Measurements from ENCODE around the gene PPP2R2D. TPM values are rescaled to one million over a fixed set of nuclear protein-coding genes. Genes with fewer than 3 reads are reported as not detected.

PPP2R2D gene
- total RNA-seq, 1 donor from 2014 or later = 30.0 TPM

DNA sequence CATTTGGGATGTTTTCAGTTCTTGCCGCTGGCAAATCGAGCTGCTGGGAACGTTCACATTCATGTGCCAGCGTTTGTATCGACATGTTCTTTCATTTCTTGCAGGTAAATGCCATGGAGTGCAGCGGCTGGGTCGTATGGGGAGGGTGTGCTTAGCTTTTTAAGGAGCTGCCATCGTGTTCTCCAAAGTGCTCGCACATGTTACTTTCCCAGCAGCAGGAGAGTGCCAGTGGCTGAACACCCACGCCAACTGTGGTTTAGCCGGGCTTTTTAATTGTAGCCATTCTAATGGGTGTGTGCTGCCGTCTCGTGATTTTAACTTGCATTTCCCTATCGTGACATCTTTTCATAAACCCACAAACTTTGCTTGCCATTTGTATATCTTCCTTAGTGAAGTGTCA, 92.5 kb downstream of the PPP2R2D start:
- intact Hi-C loops (cut with DNase I) = no loop called here
- TF ChIP-seq, protein P1, sequence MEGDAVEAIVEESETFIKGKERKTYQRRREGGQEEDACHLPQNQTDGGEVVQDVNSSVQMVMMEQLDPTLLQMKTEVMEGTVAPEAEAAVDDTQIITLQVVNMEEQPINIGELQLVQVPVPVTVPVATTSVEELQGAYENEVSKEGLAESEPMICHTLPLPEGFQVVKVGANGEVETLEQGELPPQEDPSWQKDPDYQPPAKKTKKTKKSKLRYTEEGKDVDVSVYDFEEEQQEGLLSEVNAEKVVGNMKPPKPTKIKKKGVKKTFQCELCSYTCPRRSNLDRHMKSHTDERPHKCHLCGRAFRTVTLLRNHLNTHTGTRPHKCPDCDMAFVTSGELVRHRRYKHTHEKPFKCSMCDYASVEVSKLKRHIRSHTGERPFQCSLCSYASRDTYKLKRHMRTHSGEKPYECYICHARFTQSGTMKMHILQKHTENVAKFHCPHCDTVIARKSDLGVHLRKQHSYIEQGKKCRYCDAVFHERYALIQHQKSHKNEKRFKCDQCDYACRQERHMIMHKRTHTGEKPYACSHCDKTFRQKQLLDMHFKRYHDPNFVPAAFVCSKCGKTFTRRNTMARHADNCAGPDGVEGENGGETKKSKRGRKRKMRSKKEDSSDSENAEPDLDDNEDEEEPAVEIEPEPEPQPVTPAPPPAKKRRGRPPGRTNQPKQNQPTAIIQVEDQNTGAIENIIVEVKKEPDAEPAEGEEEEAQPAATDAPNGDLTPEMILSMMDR (IDR thresholded peaks at IDR 0.05) = no peak
- DNase-seq (no peak), ATAC-seq (no peak)
- H3K27ac ChIP-seq = no peak overlapping the region
- H3K9me3 ChIP-seq = no peaks in the 10 kb centered on the region
- no peak overlapping the region for H3K4me3 ChIP-seq
- H3K36me3 ChIP-seq = no peaks in the 10 kb centered on the region
- no peaks in the 10 kb centered on the region for H3K27me3 ChIP-seq (ENCODE audit: low read depth)
- H3K4me1 ChIP-seq = peaks cover 20% of the 10 kb centered on the region

DNA sequence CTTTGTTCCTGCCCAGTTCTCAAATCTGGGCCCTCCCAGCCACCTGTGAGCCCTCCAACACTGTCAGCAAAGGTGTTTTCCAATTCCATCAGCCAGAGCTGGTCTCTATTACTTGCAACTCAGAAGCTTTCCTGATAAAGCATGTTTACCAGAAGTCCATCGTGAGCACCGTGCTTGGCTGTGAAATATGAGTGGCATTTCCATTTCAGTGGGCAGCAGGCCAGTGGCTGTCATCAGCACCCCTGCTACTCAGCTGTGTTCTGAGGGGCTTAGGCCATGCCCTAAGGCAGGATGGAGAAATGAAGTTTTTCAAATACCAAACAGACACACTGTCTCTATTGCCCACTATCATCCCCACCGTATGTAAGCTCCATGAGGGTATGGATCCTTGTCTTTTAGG, 93.6 kb downstream of the PPP2R2D start:
- Histone ChIP-seq H3K27me3 (ENCODE audit: low read depth) (no peaks in the 10 kb centered on the region), H3K27ac (no peak overlapping the region), H3K4me3 (no peak overlapping the region), H3K9me3 (no peaks in the 10 kb centered on the region), H3K4me1 (peaks cover 32% of the 10 kb centered on the region), H3K36me3 (no peaks in the 10 kb centered on the region)
- ATAC-seq (no peak), DNase-seq (no peak)
- TF ChIP-seq, protein P1 (IDR thresholded peaks at IDR 0.05) = no peak
- intact Hi-C loops (cut with DNase I) = no loop called here

DNA sequence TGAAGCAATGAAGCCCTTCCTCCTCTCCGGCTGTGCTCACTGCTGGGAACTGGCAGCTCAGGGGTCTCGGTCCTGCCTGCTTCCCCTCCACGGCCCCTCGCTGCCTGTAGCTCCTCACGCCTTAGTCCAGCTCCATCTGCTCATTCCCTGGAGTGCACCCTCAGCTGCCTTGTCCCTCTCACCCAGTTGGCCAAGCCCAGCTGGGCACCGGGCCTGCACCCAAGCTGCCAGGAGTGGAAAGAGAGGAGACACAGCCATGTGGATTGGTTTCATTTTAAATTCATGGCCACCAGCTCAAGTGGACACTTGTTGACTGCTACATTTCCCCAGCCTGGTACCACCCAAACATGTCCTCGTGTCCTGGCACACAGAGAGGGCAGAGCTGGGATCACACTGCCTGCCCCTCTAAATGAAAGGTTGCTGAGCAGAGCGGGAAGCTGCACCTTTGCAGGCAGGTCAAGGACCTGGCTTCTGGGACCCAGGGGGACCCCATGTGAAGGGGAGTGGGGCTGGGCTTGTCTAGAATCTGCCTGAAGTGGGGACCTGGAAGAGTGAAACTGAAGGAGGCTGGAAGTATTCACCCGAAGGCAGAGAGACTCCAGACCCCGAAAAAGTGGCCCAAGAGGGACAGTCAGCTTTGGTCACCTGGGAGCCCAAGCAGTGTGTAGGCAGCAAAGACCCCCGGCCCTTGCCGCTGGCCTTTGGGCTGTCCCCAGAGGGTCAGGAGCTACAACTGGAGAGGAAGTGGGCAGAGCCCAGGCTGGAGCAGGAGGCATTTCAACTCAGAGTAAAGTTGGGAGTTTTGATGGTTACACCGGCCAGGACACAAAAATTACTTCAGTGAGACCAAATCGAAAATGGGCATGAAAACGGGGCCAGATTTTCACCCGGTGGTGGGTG, 95.9 kb downstream of the PPP2R2D start:
- Histone ChIP-seq H3K4me1 (peaks cover 34% of the 10 kb centered on the region), H3K27ac (peak overlapping the region; percentile 84), H3K4me3 (no peak overlapping the region), H3K36me3 (no peaks in the 10 kb centered on the region), H3K9me3 (no peaks in the 10 kb centered on the region), H3K27me3 (ENCODE audit: low read depth) (no peaks in the 10 kb centered on the region)
- intact Hi-C loops (cut with DNase I) = no loop called here
- peak; percentile 62 for DNase-seq
- ATAC-seq = peak; percentile 47 to 56
- TF ChIP-seq, protein P1 (IDR thresholded peaks at IDR 0.05) = no peak

DNA sequence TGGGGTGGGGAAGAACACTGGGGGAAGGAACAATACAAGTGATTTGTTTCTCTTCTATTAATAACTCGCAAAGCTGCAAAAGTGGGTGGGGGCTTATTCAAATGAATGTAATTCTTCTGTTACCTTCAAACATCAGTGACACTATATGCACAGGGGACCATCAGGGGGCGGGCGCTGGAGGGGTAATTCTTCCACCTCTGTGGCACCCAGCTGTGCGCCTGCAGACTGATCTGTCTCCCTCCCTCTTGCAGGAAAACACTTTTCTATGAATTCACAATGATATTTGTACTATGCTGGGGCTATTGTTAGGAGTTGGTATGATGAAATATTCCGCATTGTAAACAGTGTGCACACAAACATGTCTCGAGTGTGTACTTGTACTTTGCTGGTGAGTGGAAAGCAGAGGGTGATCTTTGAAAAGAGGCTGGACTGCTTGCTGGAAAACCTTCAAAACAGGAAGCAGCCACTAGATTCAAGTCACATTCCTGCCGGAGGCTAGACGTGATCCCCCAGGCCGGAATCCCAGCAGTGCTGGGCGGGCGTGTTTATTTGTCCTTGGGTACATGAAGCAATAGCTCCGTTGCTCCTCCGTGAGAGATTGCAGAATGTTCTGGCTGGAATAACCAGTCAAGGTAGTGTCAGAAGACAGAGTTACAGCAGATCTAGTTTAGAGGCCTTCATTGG, 96.7 kb downstream of the PPP2R2D start:
- Histone ChIP-seq H3K27me3 (ENCODE audit: low read depth) (no peaks in the 10 kb centered on the region), H3K27ac (peak overlapping the region; percentile 84), H3K9me3 (no peaks in the 10 kb centered on the region), H3K36me3 (no peaks in the 10 kb centered on the region), H3K4me3 (no peak overlapping the region), H3K4me1 (peaks cover 34% of the 10 kb centered on the region)
- ATAC-seq = peak; percentile 93 to 94
- intact Hi-C loops (cut with DNase I) = no loop called here
- TF ChIP-seq, protein P1 (IDR thresholded peaks at IDR 0.05) = no peak
- peak; percentile 90 for DNase-seq

DNA sequence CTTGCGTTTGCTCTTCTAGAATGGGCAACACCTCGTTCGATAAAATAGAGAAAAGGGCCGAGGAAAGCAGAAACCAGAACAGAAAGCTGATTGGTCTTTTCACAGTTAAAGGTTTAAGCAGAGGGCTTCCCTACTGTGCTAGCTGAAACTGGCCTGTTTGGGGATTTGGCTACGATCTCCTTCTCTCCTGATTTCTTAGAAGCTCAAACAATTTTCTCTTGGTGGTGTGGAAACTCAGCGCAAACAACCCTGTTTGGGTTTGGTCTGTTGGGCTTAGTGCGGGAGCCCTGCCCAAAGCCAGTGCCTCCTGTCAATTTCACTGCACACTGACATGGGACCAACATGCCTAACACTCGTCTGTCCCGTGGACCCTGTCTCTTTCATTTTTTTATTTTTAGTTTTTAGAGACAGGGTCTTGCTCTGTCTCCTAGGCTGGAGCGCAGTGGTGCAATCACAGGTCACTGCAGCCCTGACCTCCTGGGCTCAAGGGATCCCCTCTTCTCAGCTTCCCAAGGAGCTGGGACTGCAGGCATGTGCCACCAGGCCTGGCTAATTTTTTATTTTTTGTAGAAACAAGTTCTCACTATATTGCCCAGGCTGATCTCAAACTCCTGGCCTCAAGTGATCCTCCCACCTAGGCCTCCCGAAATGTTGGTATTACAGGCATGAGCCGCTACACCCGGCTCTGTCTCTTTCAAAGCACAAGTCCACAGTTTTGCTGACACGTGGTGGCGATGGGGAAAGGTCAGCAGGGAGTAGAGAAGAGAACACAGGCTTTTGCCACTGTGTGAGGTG, 97.4 kb downstream of the PPP2R2D start:
- DNase-seq = no peak
- H3K9me3 ChIP-seq = no peaks in the 10 kb centered on the region
- intact Hi-C loops (cut with DNase I) = no loop called here
- ATAC-seq = no peak
- no peak overlapping the region for H3K4me3 ChIP-seq
- peak overlapping the region; percentile 84 for H3K27ac ChIP-seq
- TF ChIP-seq, protein P1 (IDR thresholded peaks at IDR 0.05) = no peak
- H3K36me3 ChIP-seq = no peaks in the 10 kb centered on the region
- no peaks in the 10 kb centered on the region for H3K27me3 ChIP-seq (ENCODE audit: low read depth)
- peaks cover 34% of the 10 kb centered on the region for H3K4me1 ChIP-seq

Data from lower lobe of right lung (tissue), 2 donors.